GM12878 (cell line): ENCODE data around the gene NSMCE3. TPM values are rescaled to one million over a fixed set of nuclear protein-coding genes. Genes with fewer than 3 reads are reported as not detected.

Experiments
- ATAC-seq: fragments of 200-7000 bp; cut with Tn5 transposase; 3 replicates; pipeline ENCODE4 v1.9.1; 2020; ENCODE audit warnings: mild to moderate bottlenecking, moderate library complexity
- BruUV-seq: library from RNA; stranded (reverse); fragments of 400-500 nt; replicated peaks from 2 replicates; lab custom pipeline; 2021; lab: Mats Ljungman, UMichigan
- CTCF ChIA-PET: fragments of 300-600 bp; sonication (Branson Sonifier 250); formaldehyde crosslinking; extraction: SDS; loops from one replicate; lab custom pipeline; 2021; ENCODE audit warnings: inconsistent platforms; lab: Yijun Ruan, JAX
- POLR2A ChIA-PET: fragments of 350-600 bp; formaldehyde crosslinking; extraction: SDS; loops from one replicate; lab custom pipeline; 2021; ENCODE audit warnings: inconsistent platforms; lab: Charles Lee
- RAD21 ChIA-PET: fragments of 300-600 bp; sonication (Branson Sonifier 250); formaldehyde crosslinking; loops from one replicate; lab custom pipeline; 2023; ENCODE audit warnings: antibody characterized with exemption; ENCODE audit not compliant: unreplicated experiment; lab: Charles Lee
- SMC1A ChIA-PET: fragments of 300-600 bp; sonication (Branson Sonifier 250); formaldehyde crosslinking; loops from one replicate; lab custom pipeline; 2023; ENCODE audit not compliant: unreplicated experiment, uncharacterized antibody; lab: Charles Lee
- DNase-seq: peaks from one replicate; pipeline ENCODE4 v3.0.0-alpha.2; 2011; ENCODE audit warnings: low read depth, low spot score
- FAIRE-seq: peaks from 3 replicates; lab custom pipeline; 2011; peaks lifted over from hg19 to GRCh38; lab: Jason Lieb, UNC
- H2AFZ ChIP-seq: 2 replicates; pipeline ENCODE4 v1.6.0; 2011; ENCODE audit warnings: low read depth, low read length, control low read depth; ENCODE audit not compliant: control insufficient read depth
- H3K27ac ChIP-seq: 2 replicates; pipeline ENCODE4 v1.5.1; 2011; ENCODE audit warnings: control low read depth; ENCODE audit not compliant: control insufficient read depth, insufficient read depth
- H3K27me3 ChIP-seq, 2 experiments: replicated peaks in 1 of 2; 2 replicates each; pipeline versions ENCODE4 v1.6.0 to v1.6.1; 2011; ENCODE audit warnings: low read length in 1 of 2; ENCODE audit not compliant: control insufficient read depth in 2 of 2, insufficient read depth in 2 of 2
- H3K36me3 ChIP-seq, 2 experiments: 2 replicates each; pipeline ENCODE4 v1.5.1; 2011; ENCODE audit warnings: low read length in 1 of 2; ENCODE audit not compliant: control insufficient read depth in 2 of 2, insufficient read depth in 2 of 2
- H3K4me1 ChIP-seq: 2 replicates; pipeline ENCODE4 v1.6.1; 2011; ENCODE audit warnings: mild to moderate bottlenecking, low read length, moderate library complexity, mixed read lengths; ENCODE audit not compliant: control insufficient read depth, insufficient read depth
- H3K4me2 ChIP-seq: 2 replicates; pipeline ENCODE4 v1.6.0; 2011; ENCODE audit warnings: control low read depth; ENCODE audit not compliant: control insufficient read depth, insufficient read depth
- H3K4me3 ChIP-seq: fragments of 200-600 bp; sonication (generic); 2 replicates; pipeline ENCODE4 v1.5.1; 2016
- H3K79me2 ChIP-seq: 2 replicates; pipeline ENCODE4 v1.6.0; 2011; ENCODE audit warnings: low read length; ENCODE audit not compliant: control insufficient read depth, insufficient read depth
- H3K9ac ChIP-seq: 2 replicates; pipeline ENCODE4 v1.8.0; 2011; ENCODE audit warnings: low read length, control low read depth, mixed read lengths; ENCODE audit not compliant: control insufficient read depth, insufficient read depth
- H3K9me3 ChIP-seq: replicated peaks from 3 replicates; pipeline ENCODE4 v1.5.1; 2011; ENCODE audit warnings: mild to moderate bottlenecking, low read length; ENCODE audit not compliant: control insufficient read depth, insufficient read depth
- H4K20me1 ChIP-seq: 2 replicates; pipeline ENCODE4 v1.6.0; 2011; ENCODE audit not compliant: control insufficient read depth, insufficient read depth
- BHLHE40 ChIP-seq, 2 experiments: fragments of 450-650 bp in 1 of 2; IDR thresholded peaks; 2 replicates each; pipeline ENCODE4 v1.6.1; 2011 to 2017; ENCODE audit warnings: low read depth in 2 of 2, borderline replicate concordance in 1 of 2, improper control_type of control experiment in 1 of 2, low read length in 1 of 2, mild to moderate bottlenecking in 1 of 2
- CBX3 ChIP-seq: fragments of 200-600 bp; sonication (generic); IDR thresholded peaks from 2 replicates; pipeline ENCODE4 v1.6.1; 2016; ENCODE audit warnings: low read depth, borderline replicate concordance
- EGR1 ChIP-seq, 2 experiments: IDR thresholded peaks; 1 replicate in 1 of 2; 2 replicates in 1 of 2; pipeline ENCODE4 v1.6.1; 2011 to 2012; ENCODE audit warnings: low read depth in 2 of 2, low read length in 2 of 2, borderline replicate concordance in 1 of 2, mild to moderate bottlenecking in 1 of 2, moderate library complexity in 1 of 2
- EZH2 ChIP-seq: IDR thresholded peaks from 2 replicates; pipeline ENCODE4 v1.6.1; 2012; ENCODE audit warnings: low read depth, mild to moderate bottlenecking, control low read depth, inconsistent platforms, low read length, borderline replicate concordance; ENCODE audit not compliant: control insufficient read depth
- JUNB ChIP-seq: IDR thresholded peaks from 2 replicates; pipeline ENCODE4 v1.6.1; 2016; ENCODE audit warnings: antibody characterized with exemption, mild to moderate bottlenecking
- KDM1A ChIP-seq: fragments of 200-600 bp; sonication (generic); IDR thresholded peaks from 2 replicates; pipeline ENCODE4 v1.6.1; 2016; ENCODE audit warnings: borderline replicate concordance
- NFXL1 ChIP-seq: fragments of 450-650 bp; IDR thresholded peaks from 2 replicates; pipeline ENCODE4 v1.6.1; 2017; ENCODE audit warnings: antibody characterized with exemption, mild to moderate bottlenecking, borderline replicate concordance
- POLR2AphosphoS5 ChIP-seq: IDR thresholded peaks from 2 replicates; pipeline ENCODE4 v1.6.1; 2011; ENCODE audit warnings: mild to moderate bottlenecking, low read length, inconsistent platforms
- RAD51 ChIP-seq: fragments of 450-650 bp; IDR thresholded peaks from 2 replicates; pipeline ENCODE4 v1.6.1; 2016; ENCODE audit warnings: moderate library complexity, mild to moderate bottlenecking, inconsistent platforms
- RUNX3 ChIP-seq: IDR thresholded peaks from 2 replicates; pipeline ENCODE4 v1.6.1; 2012; ENCODE audit warnings: low read length, inconsistent platforms
- SIN3A ChIP-seq: IDR thresholded peaks from 2 replicates; pipeline ENCODE4 v1.6.1; 2012; ENCODE audit warnings: low read depth, low read length, improper control_type of control experiment
- SMAD5 ChIP-seq: IDR thresholded peaks from 2 replicates; pipeline ENCODE4 v1.6.1; 2016; ENCODE audit warnings: antibody characterized with exemption, low read depth
- SUPT20H ChIP-seq: IDR thresholded peaks from 2 replicates; pipeline ENCODE4 v1.6.1; 2011; ENCODE audit warnings: low read depth, mild to moderate bottlenecking, low read length, moderate library complexity, borderline replicate concordance; ENCODE audit not compliant: control insufficient read depth
- TCF12 ChIP-seq: IDR thresholded peaks from 2 replicates; pipeline ENCODE4 v1.6.1; 2011; ENCODE audit warnings: low read depth, mild to moderate bottlenecking, low read length
- YY1 ChIP-seq: IDR thresholded peaks from 2 replicates; pipeline ENCODE4 v1.6.1; 2011; ENCODE audit warnings: low read depth, mild to moderate bottlenecking, low read length
- ZNF217 ChIP-seq: fragments of 450-650 bp; IDR thresholded peaks from 2 replicates; pipeline ENCODE4 v1.6.1; 2017; ENCODE audit warnings: antibody characterized with exemption, mild to moderate bottlenecking
- WGBS: methylation state at CpG from one replicate; pipeline ENCODE4 v1.1.6; 2016; ENCODE audit warnings: low lambda C conversion rate; ENCODE audit not compliant: insufficient replicate concordance, insufficient coverage; ENCODE audit errors: missing lambda C conversion rate; 5-methylcytosine and 5-hydroxymethylcytosine counted together
- in situ Hi-C: fragments of 300-500 bp; cut with MboI; formaldehyde crosslinking; loops from 9 replicates; pipeline ENCODE4 v1.14.3; 2018; ENCODE audit warnings: mixed read lengths
- intact Hi-C: fragments of 100-400 bp; cut with micrococcal nuclease; formaldehyde crosslinking; loops from one replicate; pipeline ENCODE4 v1.14.2; 2022; ENCODE audit not compliant: unreplicated experiment
- polyA plus RNA-seq, 11 experiments: library from polyadenylated mRNA; depleted of rRNA in 4 of 11; unstranded in 6 of 11; stranded (reverse) in 5 of 11; fragments of >200 nt; fragmentation: Nextera tagmentation in 4 of 11; fragmentation: Illumina TruSeq in 1 of 11; extraction: Ambion mirVana in 4 of 11; extraction: Trizol in 1 of 11; gene quantifications; 1 replicate in 1 of 11; 2 replicates in 10 of 11; pipeline versions ENCODE4 v1.2.1 to v1.2.3, GENCODE V29; 2011 to 2016; ENCODE audit warnings: inconsistent platforms in 2 of 11, missing spikeins in 2 of 11, low read depth in 1 of 11
- total RNA-seq, 4 experiments: library from RNA; depleted of rRNA in 3 of 4; stranded (reverse); fragments of >200 nt in 3 of 4; fragmentation: Illumina TruSeq in 1 of 4; extraction: Trizol in 1 of 4; gene quantifications; 2 replicates each; pipeline versions ENCODE4 v1.2.1 to v1.2.3, GENCODE V29; 2013 to 2021
- TF ChIP-seq, protein P1 (sequence below): fragments of 450-650 bp; IDR thresholded peaks from 2 replicates; pipeline ENCODE4 v1.6.1; 2017; ENCODE audit warnings: mild to moderate bottlenecking

Gene NSMCE3
- total and polyA plus RNA-seq, 10 of the 15 experiments (the other 5 are each of a cell fraction or from before 2014, with no cell fraction given), result 3.7 to 30.0 (median 19.2) TPM

DNA sequence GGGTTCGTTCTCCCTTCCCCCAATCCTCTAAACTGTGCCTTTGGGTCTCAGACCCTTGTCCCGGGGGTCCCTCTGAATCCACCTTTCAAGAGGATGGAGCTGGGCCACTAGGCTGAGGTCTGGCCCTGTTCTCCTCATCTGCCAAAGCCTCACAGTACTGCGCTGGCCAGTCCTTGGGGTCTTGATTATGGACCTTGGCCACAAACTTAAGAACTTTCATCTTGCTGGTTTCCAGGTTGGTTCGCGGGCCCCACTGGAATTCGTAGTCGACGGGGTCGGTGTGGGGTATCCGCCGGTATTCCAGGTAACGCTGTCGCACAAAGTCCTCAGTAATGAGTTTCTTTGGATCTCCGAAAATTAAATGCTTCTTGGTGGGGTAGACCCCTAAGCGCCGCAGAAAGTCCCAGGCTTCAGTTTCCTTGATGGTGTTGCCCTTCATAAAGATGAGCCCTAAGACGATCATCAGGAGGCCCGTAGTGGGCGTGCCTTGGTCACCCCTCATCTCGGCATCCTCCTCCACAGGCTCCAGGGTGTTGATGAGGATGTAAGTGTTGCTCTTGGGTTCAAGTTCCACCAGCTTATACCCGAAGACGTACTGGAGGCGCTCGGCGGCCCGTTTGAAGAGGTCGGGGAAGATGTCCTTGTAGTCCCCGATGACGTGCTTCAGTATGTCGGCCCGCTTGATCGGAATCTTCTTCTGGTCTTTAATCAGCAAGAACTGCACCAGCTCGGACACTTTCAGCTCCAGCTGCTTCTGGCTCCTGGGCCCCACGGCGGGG is 727 bp downstream of the NSMCE3 start:
- peak; percentile 62 for ATAC-seq
- Histone ChIP-seq H3K36me3 (no peaks in the 10 kb centered on the region), H3K27me3 (no peaks in the 10 kb centered on the region), H3K4me2 (peak overlapping the region; percentile 83), H3K27ac (peak overlapping the region; percentile 84), H3K4me1 (peaks cover 19% of the 10 kb centered on the region), H4K20me1 (no peaks in the 10 kb centered on the region), H3K9me3 (no peaks in the 10 kb centered on the region)
- ChIA-PET CTCF (interaction anchor here (1.1 to 1.9 kb wide), 2 partner anchors 129 to 167 kb away, joined by 3 to 7 read pairs; no protein-coding TSS in a partner anchor), RAD21 (interaction anchor here (1.5 kb wide), 1 partner anchor 40 kb away, joined by 6 read pairs; no protein-coding TSS in a partner anchor), SMC1A (interaction anchor here (0.8 to 1.7 kb wide), 4 partner anchors 10 to 167 kb away, joined by 3 to 4 read pairs (median 4); no protein-coding TSS in a partner anchor), POLR2A (no interaction called here)
- WGBS, result 3% methylated on average over 35 of the region's 35 CpGs
- no peak for FAIRE-seq
- in situ Hi-C loops, result no loop called here
- TF ChIP-seq SIN3A (0 out of 2 replicates have a peak, but pooled peaks have one; percentile 36), YY1 (peak; percentile 1; the same call in 1 of the 2 replicates), EZH2 (no peak), EGR1 (IDR thresholded peaks at IDR 0.05; ENCODE audit: borderline replicate concordance in 1 of 2, low read depth in 2 of 2, low read length in 2 of 2) (peak in 1 of 2 experiments; percentile 31; a peak in 1 of 3 replicates), CBX3 (no peak), TCF12 (0 out of 2 replicates have a peak, but pooled peaks have one; percentile 2), POLR2AphosphoS5 (peak; percentile 8; the same call in 1 of the 2 replicates), BHLHE40 (IDR thresholded peaks at IDR 0.05; ENCODE audit: borderline replicate concordance in 1 of 2, low read depth in 2 of 2, low read length in 1 of 2) (no peak), RAD51 (no peak), KDM1A (no peak), RUNX3 (no peak), NFXL1 (no peak), ZNF217 (0 out of 2 replicates have a peak, but pooled peaks have one; percentile 16), JUNB (peak; percentile 51), SMAD5 (0 out of 2 replicates have a peak, but pooled peaks have one; percentile 3), SUPT20H (no peak)
- TF ChIP-seq, protein P1, sequence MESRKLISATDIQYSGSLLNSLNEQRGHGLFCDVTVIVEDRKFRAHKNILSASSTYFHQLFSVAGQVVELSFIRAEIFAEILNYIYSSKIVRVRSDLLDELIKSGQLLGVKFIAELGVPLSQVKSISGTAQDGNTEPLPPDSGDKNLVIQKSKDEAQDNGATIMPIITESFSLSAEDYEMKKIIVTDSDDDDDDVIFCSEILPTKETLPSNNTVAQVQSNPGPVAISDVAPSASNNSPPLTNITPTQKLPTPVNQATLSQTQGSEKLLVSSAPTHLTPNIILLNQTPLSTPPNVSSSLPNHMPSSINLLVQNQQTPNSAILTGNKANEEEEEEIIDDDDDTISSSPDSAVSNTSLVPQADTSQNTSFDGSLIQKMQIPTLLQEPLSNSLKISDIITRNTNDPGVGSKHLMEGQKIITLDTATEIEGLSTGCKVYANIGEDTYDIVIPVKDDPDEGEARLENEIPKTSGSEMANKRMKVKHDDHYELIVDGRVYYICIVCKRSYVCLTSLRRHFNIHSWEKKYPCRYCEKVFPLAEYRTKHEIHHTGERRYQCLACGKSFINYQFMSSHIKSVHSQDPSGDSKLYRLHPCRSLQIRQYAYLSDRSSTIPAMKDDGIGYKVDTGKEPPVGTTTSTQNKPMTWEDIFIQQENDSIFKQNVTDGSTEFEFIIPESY, result no peak
- TF ChIP-seq, all 136 proteins: peak for 8
- TSS peak; percentile 87 for BruUV-seq
- peak overlapping the region; percentile 97 for H3K4me3 ChIP-seq
- intact Hi-C loops, result no loop called here
- peak overlapping the region; percentile 60 for H2AFZ ChIP-seq
- peak; percentile 7 for DNase-seq
- peak overlapping the region; percentile 90 for H3K9ac ChIP-seq
- H3K79me2 ChIP-seq, result peaks cover 36% of the 10 kb centered on the region
